ENCODE data around the gene CIB4. TPM values are rescaled to one million over a fixed set of nuclear protein-coding genes. Genes with fewer than 3 reads are reported as not detected.

The CIB4 gene
- total and polyA plus RNA-seq, 2 of the 13 experiments (the other 11 are each of a cell fraction or from before 2014, with no cell fraction given): not detected

DNA sequence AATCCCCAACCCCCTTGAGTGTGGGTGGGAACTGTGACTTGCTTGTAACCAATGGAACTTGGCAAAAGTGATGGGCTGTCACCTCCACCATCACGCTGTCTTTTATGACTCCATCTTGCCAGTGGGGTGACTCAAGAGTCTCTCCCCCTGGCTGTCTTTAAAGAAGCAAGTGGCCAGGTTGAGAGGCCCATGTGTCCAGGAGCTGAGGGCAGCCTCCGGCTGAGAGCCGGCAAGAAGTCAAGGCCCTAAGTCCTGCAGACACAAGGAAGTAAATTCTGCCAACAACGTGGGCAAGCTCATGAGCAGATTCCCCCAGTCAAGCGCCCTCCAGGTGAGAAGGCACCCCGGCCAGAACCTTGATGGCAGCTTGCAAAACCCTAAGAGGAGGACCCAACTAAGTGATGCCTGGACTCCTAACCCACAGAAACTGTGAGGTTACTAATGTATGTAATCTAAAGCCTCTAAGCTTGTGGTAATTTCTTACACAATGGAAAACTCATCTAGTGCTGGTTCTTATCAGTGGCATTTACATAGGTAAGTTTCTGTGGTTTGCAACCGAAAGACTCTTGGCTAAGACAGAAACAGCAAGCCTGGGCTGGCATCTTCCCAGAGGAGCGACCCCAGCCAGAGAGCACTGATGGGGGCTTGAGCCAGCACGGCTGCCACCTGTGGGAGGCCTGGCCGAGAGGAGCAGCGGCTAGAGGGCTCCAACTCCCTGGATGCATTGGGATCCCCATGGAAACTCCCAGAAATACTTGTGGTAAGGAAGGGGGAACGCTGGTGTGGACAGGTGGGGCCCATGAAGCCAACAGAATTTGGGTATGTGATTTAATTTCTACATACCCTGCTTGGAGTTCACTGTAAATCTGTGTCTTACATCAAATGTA, 49.3 kb downstream of the CIB4 start:
- Histone ChIP-seq H4K20me1 (ENCODE audit: insufficient read depth, low read length) (no peaks in the 10 kb centered on the region), H3K4me3 (replicated peaks in 1 of 3; ENCODE audit: insufficient read depth in 1 of 3, low read depth in 2 of 3, low read length in 3 of 3) (no peak overlapping the region), H3K4me1 (ENCODE audit: insufficient read depth, low read length) (no peaks in the 10 kb centered on the region), H3K9ac (ENCODE audit: insufficient read depth, low read depth, low read length) (no peak overlapping the region), H3K79me2 (ENCODE audit: insufficient read depth, low read length) (no peaks in the 10 kb centered on the region), H3K27me3 (ENCODE audit: control insufficient read depth in 1 of 2, insufficient read depth in 2 of 2, low read length in 2 of 2) (peaks cover 0 to 68% of the 10 kb centered on the region in 2 experiments; a peak in 3 of 5 replicates), H3K4me2 (ENCODE audit: low read depth, low read length) (no peak overlapping the region), H2AFZ (ENCODE audit: low read length) (no peak overlapping the region), H3K27ac (ENCODE audit: extremely low read length, insufficient read depth, low read length) (no peak overlapping the region), H3K36me3 (replicated peaks in 1 of 2; ENCODE audit: control insufficient read depth in 1 of 2, insufficient read depth in 2 of 2, low read length in 2 of 2) (no peaks in the 10 kb centered on the region), H3K9me3 (ENCODE audit: low read length) (no peaks in the 10 kb centered on the region)
- in situ Hi-C loops (cut with HindIII; ENCODE audit: extremely low pct_ligation_motif_present, low pct_unique_long_range_greater_than_20kb): no loop called here
- ChIA-PET CTCF (ENCODE audit: low intra/inter-chr PET ratio, low total read pairs) (no interaction called here), POLR2A (no interaction called here)
- FAIRE-seq (no peak), DNase-seq (ENCODE audit: low spot score) (no peak), ATAC-seq (no peak)
- intact Hi-C loops (cut with micrococcal nuclease; ENCODE audit: unreplicated experiment): no loop called here
- TF ChIP-seq ZNF446 (CRISPR knock-in tag; IDR thresholded peaks at IDR 0.05) (no peak), ZNF839 (CRISPR knock-in tag; IDR thresholded peaks at IDR 0.05; ENCODE audit: borderline replicate concordance) (no peak), FLYWCH1 (CRISPR knock-in tag; IDR thresholded peaks at IDR 0.05) (no peak), GZF1 (CRISPR knock-in tag; IDR thresholded peaks at IDR 0.05) (no peak), PHF5A (CRISPR knock-in tag; IDR thresholded peaks at IDR 0.05; ENCODE audit: low read depth, unreplicated experiment) (no peak), ZNF607 (CRISPR knock-in tag; IDR thresholded peaks at IDR 0.05; ENCODE audit: borderline replicate concordance) (no peak), SPEN (CRISPR knock-in tag; IDR thresholded peaks at IDR 0.05; ENCODE audit: low read depth) (no peak), ZNF3 (CRISPR knock-in tag; IDR thresholded peaks at IDR 0.05) (no peak), ZNF790 (CRISPR knock-in tag; IDR thresholded peaks at IDR 0.05; ENCODE audit: borderline replicate concordance) (no peak), FOSL2 (CRISPR knock-in tag; IDR thresholded peaks at IDR 0.05) (no peak), ZFP90 (CRISPR knock-in tag; IDR thresholded peaks at IDR 0.05; ENCODE audit: borderline replicate concordance) (no peak), CAMTA2 (CRISPR knock-in tag; IDR thresholded peaks at IDR 0.05; ENCODE audit: borderline replicate concordance) (no peak), ZNF326 (CRISPR knock-in tag; IDR thresholded peaks at IDR 0.05; ENCODE audit: borderline replicate concordance) (no peak), LBX2 (CRISPR knock-in tag; IDR thresholded peaks at IDR 0.05; ENCODE audit: borderline replicate concordance) (no peak), ZNF773 (CRISPR knock-in tag; IDR thresholded peaks at IDR 0.05; ENCODE audit: borderline replicate concordance) (no peak), ZBTB21 (CRISPR knock-in tag; IDR thresholded peaks at IDR 0.05) (no peak)
- WGBS (ENCODE audit: low lambda C conversion rate): 27% methylated on average over 12 of the region's 12 CpGs
- no TSS peak for BruUV-seq (replicated peaks)

Measured in HepG2 (cell line).